ENCODE results near the gene MAPK6.

DNA sequence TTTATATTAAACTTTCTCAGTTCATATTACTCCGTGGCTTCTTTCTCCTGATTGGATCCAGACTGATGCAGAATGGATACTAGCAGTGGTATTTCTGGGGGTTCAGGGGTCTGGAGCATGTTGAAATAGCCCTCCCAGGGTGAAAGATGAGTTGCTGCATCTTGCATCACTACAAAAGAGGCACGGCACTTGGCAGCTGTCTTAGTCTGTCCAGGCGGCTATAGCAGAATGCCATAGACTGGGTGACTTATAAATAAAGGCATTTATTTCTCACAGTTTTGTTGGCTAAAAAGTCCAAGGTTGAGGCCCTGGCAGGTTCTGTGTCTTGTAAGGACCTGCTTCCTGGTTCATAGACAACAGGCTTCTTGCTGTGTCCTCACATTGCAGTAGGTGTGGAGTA is 94.2 kb downstream of the MAPK6 start:
- TF ChIP-seq MAZ (IDR thresholded peaks at IDR 0.05; ENCODE audit: borderline replicate concordance, low read depth, low read length) (no peak), POLR2A (IDR thresholded peaks at IDR 0.05; ENCODE audit: low read depth, low read length) (no peak), USF2 (IDR thresholded peaks at IDR 0.05; ENCODE audit: low read depth, low read length) (no peak), MAFK (IDR thresholded peaks at IDR 0.05; ENCODE audit: low read depth, low read length) (no peak), MXI1 (IDR thresholded peaks at IDR 0.05; ENCODE audit: borderline replicate concordance, low read depth, low read length) (no peak), SMC3 (IDR thresholded peaks at IDR 0.05; ENCODE audit: low read depth, low read length) (no peak), RAD21 (IDR thresholded peaks at IDR 0.05; ENCODE audit: low read length) (no peak), RCOR1 (IDR thresholded peaks at IDR 0.05; ENCODE audit: insufficient replicate concordance, low read length) (no peak), FOS (IDR thresholded peaks at IDR 0.05; ENCODE audit: low read depth, low read length) (no peak), ELK1 (IDR thresholded peaks at IDR 0.05; ENCODE audit: borderline replicate concordance, low read depth, low read length) (no peak)
- TF ChIP-seq, protein P1, sequence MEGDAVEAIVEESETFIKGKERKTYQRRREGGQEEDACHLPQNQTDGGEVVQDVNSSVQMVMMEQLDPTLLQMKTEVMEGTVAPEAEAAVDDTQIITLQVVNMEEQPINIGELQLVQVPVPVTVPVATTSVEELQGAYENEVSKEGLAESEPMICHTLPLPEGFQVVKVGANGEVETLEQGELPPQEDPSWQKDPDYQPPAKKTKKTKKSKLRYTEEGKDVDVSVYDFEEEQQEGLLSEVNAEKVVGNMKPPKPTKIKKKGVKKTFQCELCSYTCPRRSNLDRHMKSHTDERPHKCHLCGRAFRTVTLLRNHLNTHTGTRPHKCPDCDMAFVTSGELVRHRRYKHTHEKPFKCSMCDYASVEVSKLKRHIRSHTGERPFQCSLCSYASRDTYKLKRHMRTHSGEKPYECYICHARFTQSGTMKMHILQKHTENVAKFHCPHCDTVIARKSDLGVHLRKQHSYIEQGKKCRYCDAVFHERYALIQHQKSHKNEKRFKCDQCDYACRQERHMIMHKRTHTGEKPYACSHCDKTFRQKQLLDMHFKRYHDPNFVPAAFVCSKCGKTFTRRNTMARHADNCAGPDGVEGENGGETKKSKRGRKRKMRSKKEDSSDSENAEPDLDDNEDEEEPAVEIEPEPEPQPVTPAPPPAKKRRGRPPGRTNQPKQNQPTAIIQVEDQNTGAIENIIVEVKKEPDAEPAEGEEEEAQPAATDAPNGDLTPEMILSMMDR (conservative IDR thresholded peaks at IDR 0.05; ENCODE audit: low read depth, low read length): no peak

All from IMR-90 (cell line).